Left lung (tissue), 10 donors: ENCODE measurements around the gene IL1RL2. TPM values are rescaled to one million over a fixed set of nuclear protein-coding genes. Genes with fewer than 3 reads are reported as not detected.
A peak's percentile ranks its signal among the peaks of the same experiment; 100 is the strongest.

Experiments
- ATAC-seq: fragments of 200-7000 bp; cut with Tn5 transposase; one replicate; pipeline ENCODE4 v1.9.1; 2020; ENCODE audit warnings: moderate library complexity
- DNase-seq, 4 donors: peaks; one replicate each; pipeline ENCODE4 v3.0.0-alpha.2; 2013 to 2020
- H3K27ac ChIP-seq, 2 donors: fragments of 200-600 bp; sonication (generic) in 1 of 2; one replicate each; pipeline versions ENCODE4 v1.5.0 to v1.8.0; 2020 to 2021
- H3K27me3 ChIP-seq, 2 donors: fragments of 200-600 bp; sonication (generic) in 1 of 2; one replicate each; pipeline versions ENCODE4 v1.5.0 to v1.8.0; 2020 to 2021
- H3K36me3 ChIP-seq, 2 donors: fragments of 200-600 bp; sonication (generic) in 1 of 2; one replicate each; pipeline versions ENCODE4 v1.5.0 to v1.8.0; 2020 to 2021
- H3K4me1 ChIP-seq, 2 donors: fragments of 200-600 bp; one replicate each; pipeline ENCODE4 v1.8.0; 2021
- H3K4me3 ChIP-seq, 2 donors: fragments of 200-600 bp; sonication (generic) in 1 of 2; one replicate each; pipeline versions ENCODE4 v1.5.0 to v1.8.0; 2020 to 2021; ENCODE audit warnings: mild to moderate bottlenecking in 1 of 2
- H3K9me3 ChIP-seq, 2 donors: fragments of 200-600 bp; sonication (generic) in 1 of 2; one replicate each; pipeline versions ENCODE4 v1.5.0 to v1.8.0; 2020 to 2021
- intact Hi-C, 2 donors: fragments of 100-400 bp; cut with DNase I; formaldehyde crosslinking; loops; one replicate each; pipeline versions ENCODE4 v1.11.2 to v1.14.2; 2022
- polyA plus RNA-seq, 6 donors: library from polyadenylated mRNA; unstranded; fragments of 120-200 nt; gene quantifications; one replicate each; pipeline ENCODE4 v1.2.1, GENCODE V29; 2013; ENCODE audit not compliant: insufficient read length in 6 of 6
- total RNA-seq, 2 donors: library from RNA; stranded (reverse); fragmentation: NEBNext Ultra II Directional; extraction: Animal tissue kit (Norgen Biotek cat#: 25700); gene quantifications; one replicate each; pipeline ENCODE4 v1.2.1, GENCODE V29; 2021
- TF ChIP-seq, protein P1 (sequence below), 2 donors: fragments of 200-600 bp; sonication (generic) in 1 of 2; IDR thresholded peaks; one replicate each; pipeline versions ENCODE4 v1.5.0 to v1.8.0; 2021; ENCODE audit warnings: antibody characterized with exemption in 2 of 2
- donor health status: DM: no; HTN: yes; CAD: no.
- donor health status: DM: no; HTN: no; CAD: no.

The IL1RL2 gene
- total and polyA plus RNA-seq, 8 donors = 0.91 to 2.5 (median 1.5) TPM

DNA sequence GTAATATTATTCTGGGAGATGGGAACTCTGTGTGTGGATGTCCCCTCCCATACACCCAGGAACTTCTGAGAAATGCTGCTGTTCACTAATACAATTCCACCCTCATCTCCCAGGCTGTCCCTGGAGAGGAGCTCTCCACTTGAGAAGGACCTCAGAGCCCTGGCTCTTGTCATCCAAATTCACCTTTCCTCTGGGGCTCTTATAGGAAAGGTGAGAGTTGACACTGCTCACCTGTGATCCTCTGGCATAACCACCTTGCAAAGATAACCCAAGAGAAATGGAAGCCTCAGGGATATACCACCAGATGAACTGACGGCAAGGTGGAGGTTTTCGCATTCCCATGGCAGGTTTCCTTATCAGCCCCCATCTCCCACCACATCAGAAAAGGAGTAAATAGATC lies 52.0 kb downstream of the IL1RL2 start:
- TF ChIP-seq, protein P1, sequence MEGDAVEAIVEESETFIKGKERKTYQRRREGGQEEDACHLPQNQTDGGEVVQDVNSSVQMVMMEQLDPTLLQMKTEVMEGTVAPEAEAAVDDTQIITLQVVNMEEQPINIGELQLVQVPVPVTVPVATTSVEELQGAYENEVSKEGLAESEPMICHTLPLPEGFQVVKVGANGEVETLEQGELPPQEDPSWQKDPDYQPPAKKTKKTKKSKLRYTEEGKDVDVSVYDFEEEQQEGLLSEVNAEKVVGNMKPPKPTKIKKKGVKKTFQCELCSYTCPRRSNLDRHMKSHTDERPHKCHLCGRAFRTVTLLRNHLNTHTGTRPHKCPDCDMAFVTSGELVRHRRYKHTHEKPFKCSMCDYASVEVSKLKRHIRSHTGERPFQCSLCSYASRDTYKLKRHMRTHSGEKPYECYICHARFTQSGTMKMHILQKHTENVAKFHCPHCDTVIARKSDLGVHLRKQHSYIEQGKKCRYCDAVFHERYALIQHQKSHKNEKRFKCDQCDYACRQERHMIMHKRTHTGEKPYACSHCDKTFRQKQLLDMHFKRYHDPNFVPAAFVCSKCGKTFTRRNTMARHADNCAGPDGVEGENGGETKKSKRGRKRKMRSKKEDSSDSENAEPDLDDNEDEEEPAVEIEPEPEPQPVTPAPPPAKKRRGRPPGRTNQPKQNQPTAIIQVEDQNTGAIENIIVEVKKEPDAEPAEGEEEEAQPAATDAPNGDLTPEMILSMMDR (IDR thresholded peaks at IDR 0.05) = no peak
- peak overlapping the region in 1 of 2 donors; percentile 23 for H3K27ac ChIP-seq
- H3K4me3 ChIP-seq = no peak overlapping the region
- H3K36me3 ChIP-seq = no peaks in the 10 kb centered on the region
- no peaks in the 10 kb centered on the region for H3K9me3 ChIP-seq
- intact Hi-C loops = no loop called here
- no peaks in the 10 kb centered on the region for H3K27me3 ChIP-seq
- ATAC-seq = no peak
- DNase-seq = no peak
- H3K4me1 ChIP-seq = peaks cover 8 to 60% of the 10 kb centered on the region in 2 donors

DNA sequence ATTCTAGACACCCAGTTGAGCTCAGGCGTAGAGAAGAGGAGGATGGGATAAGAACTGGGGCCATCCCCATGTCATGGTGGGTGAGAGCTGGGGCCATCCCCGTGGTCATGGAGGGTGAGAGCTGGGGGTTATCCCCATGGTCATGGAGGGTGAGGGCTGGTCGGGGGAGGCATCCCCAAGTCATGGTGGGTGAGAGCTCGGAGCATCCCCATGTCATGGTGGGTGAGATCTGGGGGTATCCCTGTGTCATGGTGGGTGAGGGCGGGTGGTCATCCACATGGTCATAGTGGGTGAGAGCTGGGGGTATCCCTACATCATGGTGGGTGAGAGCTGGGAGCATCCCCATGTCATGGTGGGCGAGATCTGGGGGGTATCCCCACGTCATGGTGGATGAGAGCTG lies 52.5 kb downstream of the IL1RL2 start:
- Histone ChIP-seq H3K27ac (no peak overlapping the region), H3K4me1 (peaks cover 8 to 60% of the 10 kb centered on the region in 2 donors), H3K27me3 (no peaks in the 10 kb centered on the region), H3K36me3 (no peaks in the 10 kb centered on the region), H3K4me3 (no peak overlapping the region), H3K9me3 (no peaks in the 10 kb centered on the region)
- ATAC-seq (no peak), DNase-seq (no peak)
- intact Hi-C loops = no loop called here
- TF ChIP-seq, protein P1 (IDR thresholded peaks at IDR 0.05) = no peak

DNA sequence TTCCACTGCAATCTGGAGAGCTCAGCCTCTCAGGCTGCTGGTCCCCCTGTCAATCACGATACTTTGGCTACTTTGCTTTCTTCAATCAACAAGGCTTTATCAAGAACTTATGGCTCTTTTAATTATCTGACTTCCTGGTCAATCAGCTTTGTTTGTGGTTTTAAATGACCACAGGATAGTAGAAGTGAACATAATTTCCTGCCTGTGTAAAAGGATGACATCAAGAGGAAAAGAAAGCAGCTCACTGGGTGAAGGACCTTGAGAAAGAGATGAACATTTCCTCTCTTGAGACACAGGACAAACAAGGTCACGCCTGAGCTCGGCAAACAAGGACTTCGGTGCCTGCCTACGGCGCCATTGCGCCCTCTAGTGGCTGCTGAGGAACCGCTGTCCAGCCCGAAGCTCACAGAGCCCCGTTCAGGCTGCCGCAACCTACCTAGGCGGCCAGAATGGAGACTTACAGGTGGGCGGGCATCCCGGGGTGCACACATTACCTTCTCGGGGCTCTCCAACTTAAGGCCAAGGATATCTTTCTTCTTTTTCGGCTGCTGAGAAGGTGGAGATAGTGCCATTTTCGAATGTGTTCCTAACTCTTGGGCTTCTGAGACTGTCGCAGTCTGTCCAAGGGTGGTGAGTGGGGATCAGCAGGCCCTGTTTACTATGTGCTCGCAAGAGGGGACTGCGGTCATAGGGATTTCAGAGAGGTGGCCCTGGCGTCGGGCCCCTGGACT lies 54.0 kb downstream of the IL1RL2 start:
- Histone ChIP-seq H3K4me3 (no peak overlapping the region), H3K36me3 (no peaks in the 10 kb centered on the region), H3K27ac (peak overlapping the region; percentile 67 to 78), H3K4me1 (peaks cover 8 to 57% of the 10 kb centered on the region in 2 donors), H3K9me3 (no peaks in the 10 kb centered on the region), H3K27me3 (no peaks in the 10 kb centered on the region)
- intact Hi-C loops = loop anchor here in 1 of 2 donors (5.0 to 10.0 kb wide), 2 partner anchors 234 to 356 kb away; no protein-coding TSS in a partner anchor
- TF ChIP-seq, protein P1 (IDR thresholded peaks at IDR 0.05) = peak; percentile 97 to 99
- peak; percentile 99 for ATAC-seq
- peak; percentile 90 to 98 (median 95) for DNase-seq

DNA sequence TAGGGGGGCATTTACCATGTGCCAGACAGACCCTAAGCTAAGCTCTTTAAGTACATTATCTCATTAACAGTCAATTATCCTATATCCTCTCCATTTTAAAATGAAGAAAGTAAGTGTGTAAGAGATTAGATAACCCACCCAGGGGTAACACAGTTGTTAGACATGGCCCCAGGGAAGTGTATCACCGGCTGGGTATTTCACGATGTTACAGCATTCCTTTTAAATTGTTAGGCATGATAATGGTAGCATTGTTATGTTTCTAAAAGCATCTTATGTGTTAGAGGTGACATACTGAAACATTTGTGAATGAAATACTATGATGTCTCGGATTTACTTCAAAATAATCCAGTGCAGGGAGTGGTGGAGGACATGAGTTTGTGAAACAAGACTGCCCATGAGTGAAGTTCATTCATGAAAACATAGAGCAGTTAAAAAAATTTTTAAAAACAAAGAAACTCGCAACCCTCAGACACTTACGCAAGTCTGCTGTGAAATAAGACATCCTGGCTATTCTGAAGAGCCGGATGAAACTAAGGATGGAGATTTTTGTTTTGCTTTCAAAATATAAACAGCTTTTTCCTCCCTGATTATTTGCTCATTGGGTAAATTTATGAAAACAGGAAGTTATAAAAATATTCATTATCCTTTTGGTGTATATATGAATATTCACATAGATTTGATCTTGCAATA lies 54.9 kb downstream of the IL1RL2 start:
- no peak for ATAC-seq
- DNase-seq = no peak
- TF ChIP-seq, protein P1 (IDR thresholded peaks at IDR 0.05) = no peak
- Histone ChIP-seq H3K4me3 (no peak overlapping the region), H3K9me3 (no peaks in the 10 kb centered on the region), H3K36me3 (no peaks in the 10 kb centered on the region), H3K27me3 (no peaks in the 10 kb centered on the region), H3K4me1 (peaks cover 8 to 53% of the 10 kb centered on the region in 2 donors), H3K27ac (peak overlapping the region in 1 of 2 donors; percentile 78)
- intact Hi-C loops = loop anchor here in 1 of 2 donors (5.0 to 10.0 kb wide), 2 partner anchors 234 to 357 kb away; no protein-coding TSS in a partner anchor
